Measurements from ENCODE around the gene PSMD12. TPM values are rescaled to one million over a fixed set of nuclear protein-coding genes. Genes with fewer than 3 reads are reported as not detected.

The PSMD12 gene
- total and polyA plus RNA-seq, 2 donors (not counting 3 experiments of a cell fraction or from before 2014, with no cell fraction given), result 14.1 to 73.0 TPM

DNA sequence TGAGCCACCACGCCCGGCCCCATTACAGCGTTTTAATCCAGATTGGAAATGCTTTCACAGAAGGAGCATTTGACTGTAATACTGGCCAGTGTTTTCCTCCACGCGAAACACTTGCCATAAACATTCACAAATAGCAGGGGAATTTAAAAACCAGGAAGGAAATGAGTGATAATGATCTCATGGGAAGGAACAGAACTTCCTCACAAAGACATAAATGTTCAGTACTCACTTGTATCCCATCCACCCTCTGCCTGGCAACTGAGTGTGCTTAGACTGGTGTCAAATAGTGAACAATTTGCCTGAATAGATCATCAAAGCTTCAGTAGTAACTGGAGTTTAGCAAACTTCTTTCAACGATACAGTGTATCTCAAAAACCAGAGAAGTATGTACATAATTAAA lies 54.1 kb downstream of the PSMD12 start:
- FAIRE-seq, result peak; percentile 95
- H3K4me1 ChIP-seq (ENCODE audit: control insufficient read depth, extremely low read depth, insufficient read depth, low read length), result peaks cover 5% of the 10 kb centered on the region
- no peaks in the 10 kb centered on the region for H3K9me3 ChIP-seq (replicated peaks; ENCODE audit: control insufficient read depth, insufficient read depth, low read length)
- no peaks in the 10 kb centered on the region for H3K79me2 ChIP-seq (ENCODE audit: control insufficient read depth, insufficient read depth, low read length)
- no peaks in the 10 kb centered on the region for H3K9me1 ChIP-seq (replicated peaks; ENCODE audit: control insufficient read depth, extremely low read depth, insufficient read depth, low read length)
- no peaks in the 10 kb centered on the region for H3K36me3 ChIP-seq (ENCODE audit: control insufficient read depth in 2 of 2, extremely low read depth in 1 of 2, insufficient read depth in 2 of 2, low read length in 2 of 2)
- H3K27ac ChIP-seq (ENCODE audit: insufficient read depth, low read depth, low read length), result no peak overlapping the region
- H3K9ac ChIP-seq (replicated peaks; ENCODE audit: extremely low read depth, insufficient read depth, low read length), result no peak overlapping the region
- intact Hi-C loops (cut with micrococcal nuclease), result no loop called here
- ChIA-PET POLR2A (no interaction called here), CTCF (no interaction called here)
- DNase-seq (ENCODE audit: low read depth, low spot score), result peak; percentile 54
- no peaks in the 10 kb centered on the region for H3K27me3 ChIP-seq (ENCODE audit: control insufficient read depth in 2 of 2, insufficient read depth in 2 of 2, low read length in 2 of 2)
- BruUV-seq (replicated peaks), result no TSS peak
- peak overlapping the region; percentile 10 for H2AFZ ChIP-seq (ENCODE audit: low read depth, low read length)
- peak overlapping the region; percentile 46 for H3K4me2 ChIP-seq (ENCODE audit: insufficient read depth, low read length)
- TF ChIP-seq POLR2A (IDR thresholded peaks at IDR 0.05; ENCODE audit: low read depth, low read length) (no peak), FOS (IDR thresholded peaks at IDR 0.05; ENCODE audit: borderline replicate concordance, insufficient read depth, low read length) (peak; percentile 29), GATA2 (IDR thresholded peaks at IDR 0.05; ENCODE audit: insufficient read depth, insufficient read length, low read depth, low read length) (peak; percentile 88), JUN (IDR thresholded peaks at IDR 0.05; ENCODE audit: borderline replicate concordance, insufficient read depth, insufficient read length, low read depth) (peak; percentile 64)
- TF ChIP-seq, protein P1, sequence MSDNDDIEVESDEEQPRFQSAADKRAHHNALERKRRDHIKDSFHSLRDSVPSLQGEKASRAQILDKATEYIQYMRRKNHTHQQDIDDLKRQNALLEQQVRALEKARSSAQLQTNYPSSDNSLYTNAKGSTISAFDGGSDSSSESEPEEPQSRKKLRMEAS (IDR thresholded peaks at IDR 0.05; ENCODE audit: insufficient read depth, insufficient read length), result no peak
- TF ChIP-seq, protein P2, sequence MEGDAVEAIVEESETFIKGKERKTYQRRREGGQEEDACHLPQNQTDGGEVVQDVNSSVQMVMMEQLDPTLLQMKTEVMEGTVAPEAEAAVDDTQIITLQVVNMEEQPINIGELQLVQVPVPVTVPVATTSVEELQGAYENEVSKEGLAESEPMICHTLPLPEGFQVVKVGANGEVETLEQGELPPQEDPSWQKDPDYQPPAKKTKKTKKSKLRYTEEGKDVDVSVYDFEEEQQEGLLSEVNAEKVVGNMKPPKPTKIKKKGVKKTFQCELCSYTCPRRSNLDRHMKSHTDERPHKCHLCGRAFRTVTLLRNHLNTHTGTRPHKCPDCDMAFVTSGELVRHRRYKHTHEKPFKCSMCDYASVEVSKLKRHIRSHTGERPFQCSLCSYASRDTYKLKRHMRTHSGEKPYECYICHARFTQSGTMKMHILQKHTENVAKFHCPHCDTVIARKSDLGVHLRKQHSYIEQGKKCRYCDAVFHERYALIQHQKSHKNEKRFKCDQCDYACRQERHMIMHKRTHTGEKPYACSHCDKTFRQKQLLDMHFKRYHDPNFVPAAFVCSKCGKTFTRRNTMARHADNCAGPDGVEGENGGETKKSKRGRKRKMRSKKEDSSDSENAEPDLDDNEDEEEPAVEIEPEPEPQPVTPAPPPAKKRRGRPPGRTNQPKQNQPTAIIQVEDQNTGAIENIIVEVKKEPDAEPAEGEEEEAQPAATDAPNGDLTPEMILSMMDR (IDR thresholded peaks at IDR 0.05; ENCODE audit: extremely low read depth in 1 of 2, insufficient read depth in 1 of 2, low read depth in 1 of 2, low read length in 2 of 2), result no peak
- dilution Hi-C loops (cut with MboI; ENCODE audit: extremely low pct_ligation_motif_present, low sequenced_read_pairs), result no loop called here
- no peaks in the 10 kb centered on the region for H4K20me1 ChIP-seq (replicated peaks; ENCODE audit: control insufficient read depth, extremely low read depth, insufficient read depth, low read length)
- H3K4me3 ChIP-seq (replicated peaks in 1 of 3; ENCODE audit: insufficient read depth in 1 of 3, low read depth in 1 of 3, low read length in 3 of 3), result no peak overlapping the region

DNA sequence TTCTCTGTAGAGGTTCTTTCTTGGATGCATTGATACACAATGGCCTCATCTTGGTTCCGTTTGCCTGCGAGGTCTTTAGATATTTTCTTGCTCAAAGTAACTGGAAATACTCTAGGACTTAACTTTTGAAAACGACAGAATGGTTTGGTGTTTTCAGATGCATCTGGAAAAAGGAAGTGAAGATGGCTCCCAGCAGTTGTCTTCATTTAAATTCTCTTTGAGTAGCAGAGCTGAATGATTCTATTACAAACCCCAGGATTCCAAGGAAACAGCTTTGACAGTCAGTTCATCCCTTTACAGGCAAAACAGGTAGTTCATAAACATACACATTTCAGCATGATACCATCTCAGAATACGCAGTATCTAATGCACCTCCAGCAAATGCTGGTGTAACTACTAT lies 54.8 kb downstream of the PSMD12 start:
- Histone ChIP-seq H3K27ac (ENCODE audit: insufficient read depth, low read depth, low read length) (no peak overlapping the region), H3K9ac (replicated peaks; ENCODE audit: extremely low read depth, insufficient read depth, low read length) (no peak overlapping the region), H2AFZ (ENCODE audit: low read depth, low read length) (no peak overlapping the region), H4K20me1 (replicated peaks; ENCODE audit: control insufficient read depth, extremely low read depth, insufficient read depth, low read length) (no peaks in the 10 kb centered on the region), H3K4me3 (replicated peaks in 1 of 3; ENCODE audit: insufficient read depth in 1 of 3, low read depth in 1 of 3, low read length in 3 of 3) (no peak overlapping the region), H3K9me3 (replicated peaks; ENCODE audit: control insufficient read depth, insufficient read depth, low read length) (no peaks in the 10 kb centered on the region), H3K4me1 (ENCODE audit: control insufficient read depth, extremely low read depth, insufficient read depth, low read length) (peaks cover 5% of the 10 kb centered on the region), H3K4me2 (ENCODE audit: insufficient read depth, low read length) (no peak overlapping the region), H3K27me3 (ENCODE audit: control insufficient read depth in 2 of 2, insufficient read depth in 2 of 2, low read length in 2 of 2) (no peaks in the 10 kb centered on the region), H3K9me1 (replicated peaks; ENCODE audit: control insufficient read depth, extremely low read depth, insufficient read depth, low read length) (no peaks in the 10 kb centered on the region), H3K79me2 (ENCODE audit: control insufficient read depth, insufficient read depth, low read length) (no peaks in the 10 kb centered on the region), H3K36me3 (ENCODE audit: control insufficient read depth in 2 of 2, extremely low read depth in 1 of 2, insufficient read depth in 2 of 2, low read length in 2 of 2) (no peaks in the 10 kb centered on the region)
- intact Hi-C loops (cut with micrococcal nuclease), result no loop called here
- dilution Hi-C loops (cut with MboI; ENCODE audit: extremely low pct_ligation_motif_present, low sequenced_read_pairs), result no loop called here
- BruUV-seq (replicated peaks), result no TSS peak
- TF ChIP-seq FOS (IDR thresholded peaks at IDR 0.05; ENCODE audit: borderline replicate concordance, insufficient read depth, low read length) (no peak), GATA2 (IDR thresholded peaks at IDR 0.05; ENCODE audit: insufficient read depth, insufficient read length, low read depth, low read length) (no peak), POLR2A (IDR thresholded peaks at IDR 0.05; ENCODE audit: low read depth, low read length) (no peak), EZH2 (IDR thresholded peaks at IDR 0.05; ENCODE audit: borderline replicate concordance, low read depth, low read length, severe bottlenecking) (no peak), POLR2AphosphoS5 (IDR thresholded peaks at IDR 0.05; ENCODE audit: insufficient read depth, low read depth, low read length) (no peak), JUN (IDR thresholded peaks at IDR 0.05; ENCODE audit: borderline replicate concordance, insufficient read depth, insufficient read length, low read depth) (no peak), MYC (IDR thresholded peaks at IDR 0.05; ENCODE audit: low read depth, low read length) (no peak)
- TF ChIP-seq, protein P1 (IDR thresholded peaks at IDR 0.05; ENCODE audit: insufficient read depth, insufficient read length), result no peak
- TF ChIP-seq, protein P2 (IDR thresholded peaks at IDR 0.05; ENCODE audit: extremely low read depth in 1 of 2, insufficient read depth in 1 of 2, low read depth in 1 of 2, low read length in 2 of 2), result no peak
- FAIRE-seq, result peak; percentile 42
- ChIA-PET POLR2A (no interaction called here), CTCF (interaction anchor here (1.0 kb wide), 1 partner anchor 31 kb away, joined by 3 read pairs; no protein-coding TSS in a partner anchor)
- no peak for DNase-seq (ENCODE audit: low read depth, low spot score)
